Inflammatory macrophage (primary cell): Measurements from ENCODE around the gene COQ3.
A peak's percentile ranks its signal among the peaks of the same experiment; 100 is the strongest.

Source experiments
- DNase-seq, 2 donors: peaks; one replicate each; pipeline ENCODE4 v3.0.0-alpha.2; 2020 to 2022
- total RNA-seq, 18 experiments: gene quantifications; one replicate each; lab custom pipeline; 2026; ENCODE audit warnings: mixed read lengths in 6 of 18, inconsistent platforms in 2 of 18; lab: John Stamatoyannopoulos, UW

The COQ3 gene, protein sequence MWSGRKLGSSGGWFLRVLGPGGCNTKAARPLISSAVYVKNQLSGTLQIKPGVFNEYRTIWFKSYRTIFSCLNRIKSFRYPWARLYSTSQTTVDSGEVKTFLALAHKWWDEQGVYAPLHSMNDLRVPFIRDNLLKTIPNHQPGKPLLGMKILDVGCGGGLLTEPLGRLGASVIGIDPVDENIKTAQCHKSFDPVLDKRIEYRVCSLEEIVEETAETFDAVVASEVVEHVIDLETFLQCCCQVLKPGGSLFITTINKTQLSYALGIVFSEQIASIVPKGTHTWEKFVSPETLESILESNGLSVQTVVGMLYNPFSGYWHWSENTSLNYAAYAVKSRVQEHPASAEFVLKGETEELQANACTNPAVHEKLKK
- 1.1 to 7.8 (median 4.9) reads per million in 18 experiments for total RNA-seq

DNA sequence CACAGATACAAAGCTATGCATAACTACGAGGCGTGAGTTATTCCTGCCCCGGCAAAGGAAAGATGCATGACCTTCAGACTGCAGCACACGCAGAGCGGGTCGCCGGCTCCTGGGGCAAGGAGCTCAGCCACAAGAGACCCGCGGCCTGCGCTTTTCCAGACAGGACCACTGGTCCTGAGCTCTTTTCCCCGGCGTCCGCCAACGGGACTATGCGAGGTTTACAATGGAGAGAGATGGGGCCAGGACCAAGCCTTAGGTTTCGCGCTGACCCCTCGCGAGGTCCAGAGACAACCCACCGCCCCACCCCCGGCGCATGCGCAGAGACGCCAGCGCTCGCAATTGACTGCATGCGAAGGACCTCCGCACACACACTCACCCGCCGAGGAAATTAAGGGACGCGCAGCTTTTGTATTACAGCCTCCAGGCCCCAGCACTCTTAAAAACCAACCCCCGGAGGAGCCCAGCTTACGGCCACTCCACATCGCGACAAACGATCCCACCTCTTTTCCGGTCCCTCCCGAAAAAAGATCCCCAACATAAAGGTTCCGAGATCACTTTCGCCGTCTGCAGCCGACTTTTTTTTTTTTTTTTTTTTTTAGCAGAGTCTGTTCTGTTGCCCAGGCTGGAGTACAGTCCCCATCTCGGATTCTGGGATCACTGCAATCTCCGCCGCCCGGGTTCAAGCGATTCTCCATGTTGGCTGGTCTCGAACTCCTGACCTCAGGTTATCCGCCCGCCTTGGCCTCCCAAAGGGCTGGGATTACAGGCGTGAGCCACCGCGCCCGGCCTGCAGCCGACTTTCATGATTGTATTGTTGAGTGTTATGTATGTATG is at the start of gene COQ3:
TSS of gene COQ3 (minus strand) at position 498 of the 834 bp plus-strand sequence. CDS start at position 482, 16 bp downstream.
- peak; percentile 56 to 58 for DNase-seq

DNA sequence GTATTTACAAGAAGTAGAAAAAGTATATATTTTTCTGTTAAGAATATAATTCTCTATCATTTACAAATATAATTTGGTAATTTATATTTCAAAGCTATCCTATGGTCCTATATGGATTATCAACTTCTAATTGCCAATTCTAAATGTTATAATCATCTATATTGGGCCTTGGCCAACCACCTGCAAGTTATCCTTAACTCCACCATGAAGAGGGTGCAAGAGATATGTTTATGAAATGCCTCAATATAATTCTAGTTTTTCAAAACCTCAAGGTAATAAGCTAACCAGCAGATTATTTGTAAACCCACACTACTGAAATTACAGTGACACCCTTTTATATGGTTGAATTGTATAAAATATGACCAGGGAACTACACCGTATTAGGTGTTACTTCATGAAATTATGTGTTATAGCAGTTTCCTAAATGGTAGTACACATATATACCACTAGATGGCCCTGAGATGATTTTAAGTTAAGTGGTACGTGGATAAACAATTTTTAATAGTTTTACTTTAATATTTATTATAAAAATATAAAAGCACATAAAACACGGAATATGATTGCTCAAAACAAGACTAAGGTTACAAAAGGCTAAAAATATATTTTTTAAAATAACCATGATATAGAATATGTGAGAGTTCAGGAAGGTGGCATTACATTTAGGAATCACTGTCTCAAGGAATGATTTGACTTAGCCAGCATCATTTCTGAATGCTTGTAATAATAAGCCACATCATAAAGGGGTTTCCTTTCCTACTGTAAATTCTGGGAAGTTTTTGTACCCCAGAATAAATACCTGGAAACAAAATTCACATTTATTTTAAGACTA is 40.9 kb upstream of the COQ3 start:
- peak in 1 of 2 donors; percentile 46 for DNase-seq

DNA sequence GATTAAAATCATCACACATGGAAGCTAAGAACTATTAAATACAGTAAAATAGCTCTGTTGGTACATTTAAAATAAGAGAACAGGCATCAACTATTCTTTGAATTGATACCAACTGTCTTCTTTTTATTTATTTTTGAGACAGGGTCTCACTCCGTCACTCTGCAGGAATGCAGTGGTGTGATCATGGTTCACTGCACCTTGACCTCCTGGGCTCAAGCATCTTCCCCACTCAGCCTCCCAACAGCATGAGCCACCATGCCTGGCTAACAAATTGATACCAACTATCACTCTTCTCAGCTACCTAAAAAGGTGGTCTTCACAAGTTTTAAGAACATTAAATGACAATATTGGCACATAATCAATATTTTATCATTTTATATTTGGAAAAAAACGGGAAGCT is 38.9 kb upstream of the COQ3 start:
- DNase-seq = no peak

DNA sequence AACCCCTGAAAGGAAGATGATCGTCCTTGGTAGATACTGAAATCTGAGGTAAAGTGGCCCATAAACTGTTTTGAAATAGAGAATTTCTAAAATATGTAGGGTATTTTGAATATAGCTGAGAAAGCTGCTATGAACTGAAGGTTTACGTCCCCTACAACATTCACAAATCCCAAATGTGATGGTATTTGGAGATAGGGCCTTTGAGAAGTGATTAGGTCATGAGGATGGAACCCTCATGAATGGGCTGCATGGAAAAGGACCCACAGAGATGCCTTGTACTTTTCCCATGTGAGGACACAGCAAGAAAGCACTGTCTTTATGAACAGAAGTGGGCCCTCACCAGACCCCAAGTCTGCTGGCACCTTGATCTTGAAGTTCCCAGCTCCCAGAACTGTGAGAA is 37.9 kb upstream of the COQ3 start:
- no peak for DNase-seq

DNA sequence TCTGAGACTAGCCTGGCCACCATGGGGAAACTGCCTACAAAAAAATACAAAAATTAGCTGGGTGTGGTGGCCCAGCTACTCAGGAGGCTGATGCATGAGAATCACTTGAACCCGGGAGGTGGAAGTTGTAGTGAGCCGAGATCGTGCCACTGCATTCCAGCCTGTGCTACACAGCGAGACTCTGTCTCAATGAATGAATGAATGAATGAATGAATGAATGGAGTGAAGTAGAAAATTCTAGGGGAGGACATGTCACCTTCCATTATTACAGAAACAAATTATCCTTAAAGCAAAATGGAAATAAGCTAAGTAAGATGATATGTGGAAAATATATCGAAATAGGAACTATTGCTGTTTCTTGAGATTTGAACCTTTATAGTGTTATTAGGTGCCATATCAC is 34.0 kb upstream of the COQ3 start:
- no peak for DNase-seq

DNA sequence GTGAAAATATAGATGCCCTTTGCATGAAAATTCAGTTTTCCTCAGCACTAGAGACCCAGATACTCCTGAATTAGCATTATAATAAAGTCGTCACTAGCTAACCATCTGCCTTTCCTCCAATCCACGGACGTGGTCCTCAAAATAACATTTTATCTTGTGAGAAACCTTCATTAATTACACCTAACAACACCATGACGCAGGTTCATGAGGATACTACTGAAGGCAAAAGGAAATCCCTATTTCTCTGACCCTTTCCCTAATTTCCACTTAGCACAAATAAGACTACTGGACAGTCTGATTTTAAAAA is 32.4 kb upstream of the COQ3 start:
- no peak for DNase-seq

DNA sequence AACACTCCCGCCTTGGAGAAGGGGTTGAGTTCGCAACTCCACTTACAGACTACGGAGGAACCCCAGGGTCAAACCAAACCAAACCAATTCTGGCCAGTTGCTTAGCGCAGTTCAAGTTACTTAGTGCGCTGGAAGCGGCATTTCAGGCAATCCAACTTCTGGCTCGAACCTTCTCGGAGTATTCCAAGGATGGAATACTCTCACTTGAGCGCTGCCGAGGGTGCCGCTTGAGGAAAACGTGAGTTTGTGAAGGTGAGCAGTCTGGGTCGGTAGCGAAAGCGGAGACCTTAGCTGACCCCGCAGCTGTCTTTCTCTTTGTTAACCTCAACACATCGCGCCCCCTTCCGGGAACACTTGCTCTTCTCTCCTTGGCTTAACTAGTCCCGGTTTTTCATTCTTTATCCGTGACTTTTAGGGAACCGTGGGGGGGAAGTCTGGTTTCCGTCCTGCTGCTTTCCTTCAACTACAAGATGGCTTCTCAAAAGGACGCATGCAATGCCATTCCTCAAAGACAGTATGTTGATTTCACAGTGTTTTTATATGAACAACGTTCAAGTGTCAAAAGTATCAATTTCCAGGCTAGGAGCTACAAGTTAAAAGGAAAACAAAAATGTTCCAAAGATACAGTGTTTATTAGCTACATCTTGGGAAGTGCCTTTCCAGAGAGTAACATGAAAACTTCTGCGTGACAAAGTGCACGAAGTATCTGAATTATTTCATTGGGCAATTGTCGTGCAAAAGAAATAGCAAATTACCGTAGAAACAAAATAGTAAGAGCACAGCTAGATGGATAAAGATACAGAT is 31.9 kb upstream of the COQ3 start:
- DNase-seq = peak; percentile 85 to 89

DNA sequence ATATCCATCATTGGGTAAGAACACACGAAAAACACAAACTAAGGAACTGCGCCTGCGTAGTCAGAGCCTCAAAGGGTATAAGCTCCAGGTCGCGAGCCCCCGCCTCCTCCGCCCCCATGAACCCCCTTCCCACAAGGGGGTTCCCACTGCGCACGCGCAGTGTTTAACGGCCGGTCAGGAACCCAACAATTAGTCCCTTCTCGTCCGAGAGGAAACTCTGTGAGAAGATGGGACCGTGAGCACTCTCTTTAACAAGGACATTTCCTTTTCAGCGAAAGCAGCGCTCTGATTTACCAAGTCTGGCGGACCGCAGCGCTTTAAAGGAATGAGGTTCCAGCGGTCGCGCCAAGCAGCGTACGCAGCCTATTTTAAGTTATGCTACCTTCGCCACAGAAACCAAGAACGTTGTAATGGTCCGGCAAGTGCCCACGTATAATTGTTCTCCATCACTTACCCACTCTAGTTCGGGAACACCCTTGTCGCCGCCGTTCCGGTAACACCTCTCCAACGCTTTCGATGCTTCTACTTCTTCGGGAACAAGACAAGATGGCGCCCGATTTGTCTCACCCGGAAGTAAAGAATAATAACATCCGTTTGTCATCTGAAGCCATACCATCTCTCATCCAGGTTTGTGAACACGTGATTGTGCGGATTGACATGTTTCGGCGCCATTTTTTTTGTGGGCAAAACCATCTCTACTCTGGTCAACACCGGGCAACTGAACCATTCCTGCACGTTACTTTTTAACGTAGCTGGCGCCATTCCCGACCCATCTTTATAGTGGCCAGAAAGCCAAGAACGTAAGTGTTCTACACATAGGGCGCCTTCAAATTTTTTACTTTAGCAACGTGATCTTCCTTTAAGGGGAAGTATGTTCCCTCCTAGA is 31.0 kb upstream of the COQ3 start, which contains the start of gene PNISR:
TSS of gene PNISR (minus strand) at position 548 of the 886 bp plus-strand sequence. CDS start 10,649 bp downstream, outside the sequence.
- DNase-seq = peak; percentile 96 to 97

DNA sequence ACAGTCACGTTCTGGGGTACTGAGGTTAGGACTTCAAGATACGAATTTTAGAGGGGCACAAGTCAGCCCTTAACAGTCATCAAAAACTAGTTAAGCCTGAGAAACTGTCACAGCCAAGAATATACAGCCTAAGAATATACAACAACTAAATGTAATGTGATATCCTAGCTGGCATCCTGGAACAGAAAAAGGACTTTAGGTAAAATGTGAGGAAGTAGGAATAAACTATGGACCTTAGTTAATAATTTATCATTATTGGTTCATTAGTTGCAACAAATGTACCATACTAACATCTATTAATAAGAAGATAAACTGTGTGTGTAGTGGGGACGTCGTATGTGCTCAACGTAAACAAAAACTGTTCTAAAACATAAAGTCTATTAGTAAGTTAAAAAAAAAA is 30.0 kb upstream of the COQ3 start:
- no peak for DNase-seq

DNA sequence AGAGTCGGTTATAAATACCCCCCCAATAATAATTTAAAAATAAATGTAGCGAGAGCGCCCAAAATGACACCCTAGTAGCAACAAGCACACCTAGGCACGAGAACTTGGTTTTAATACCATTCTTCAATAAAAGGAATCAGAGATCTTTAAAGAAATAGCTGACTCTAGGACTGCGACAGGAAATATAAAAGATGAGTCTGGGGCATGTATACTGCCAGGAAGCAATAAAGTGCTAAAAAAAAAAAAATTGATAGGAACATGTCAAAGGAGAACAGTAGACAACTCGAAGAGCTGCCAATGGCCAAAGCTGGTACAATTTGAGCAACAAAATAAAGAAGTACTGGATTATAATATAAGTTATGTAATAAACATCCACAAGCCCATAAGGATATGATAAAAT is 28.9 kb upstream of the COQ3 start:
- no peak for DNase-seq

DNA sequence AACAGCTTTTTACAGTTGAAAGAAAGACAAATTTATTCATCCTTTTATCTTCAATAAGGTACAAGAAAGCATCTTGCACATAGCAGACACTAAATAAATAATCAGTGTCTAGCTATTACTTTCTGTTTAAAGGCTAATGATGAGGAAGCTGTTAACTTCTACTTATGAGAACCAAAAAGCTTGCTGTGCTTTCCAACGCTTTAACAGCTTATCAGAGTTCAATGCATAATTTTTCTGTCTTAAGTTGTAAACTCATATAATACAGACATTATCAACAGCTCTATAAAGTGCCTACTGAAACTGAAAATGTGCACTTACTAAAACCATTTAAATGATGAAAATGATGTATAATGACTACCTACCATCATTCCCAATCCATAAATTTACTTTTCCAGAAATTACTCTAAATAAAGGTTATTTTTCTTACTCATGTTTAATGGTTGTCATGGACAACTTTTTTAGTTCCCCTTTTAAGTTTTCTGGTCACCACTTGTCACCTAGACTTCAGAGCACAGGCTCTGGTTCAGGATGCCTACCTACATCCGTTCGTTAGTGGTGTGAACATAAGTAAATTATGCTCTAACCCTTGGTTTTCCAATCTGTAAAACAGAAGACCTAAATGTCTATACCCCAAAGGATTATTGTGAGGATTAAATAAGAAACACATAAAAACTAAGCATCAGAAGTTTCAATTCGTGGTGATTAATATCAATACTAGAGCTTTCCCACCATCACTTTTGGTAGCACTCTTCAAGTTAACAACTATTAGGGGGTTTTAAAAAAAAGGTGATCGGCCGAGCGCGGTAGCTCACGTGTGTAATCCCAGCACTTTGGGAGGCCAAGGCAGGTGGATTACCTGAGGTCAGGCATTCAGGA is 23.1 kb upstream of the COQ3 start:
- no peak for DNase-seq

DNA sequence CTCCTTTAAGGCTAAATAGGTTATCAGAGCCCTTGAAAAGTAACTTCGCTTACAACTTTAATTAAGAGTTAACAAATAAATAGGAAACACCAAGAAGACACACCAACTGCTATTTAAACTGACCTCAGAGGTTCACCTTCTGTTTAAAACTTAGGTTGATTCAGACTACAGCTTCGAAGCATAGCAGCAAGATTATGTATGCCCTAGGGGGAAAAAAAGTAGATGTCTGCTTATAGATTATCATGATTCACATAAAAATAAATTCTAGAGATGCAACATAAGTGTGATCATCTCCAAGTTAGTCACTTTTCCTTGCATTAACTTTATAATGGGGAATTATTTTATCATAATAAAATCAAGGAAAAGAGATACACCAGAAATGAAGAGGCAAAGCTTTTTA is 22.2 kb upstream of the COQ3 start:
- no peak for DNase-seq

DNA sequence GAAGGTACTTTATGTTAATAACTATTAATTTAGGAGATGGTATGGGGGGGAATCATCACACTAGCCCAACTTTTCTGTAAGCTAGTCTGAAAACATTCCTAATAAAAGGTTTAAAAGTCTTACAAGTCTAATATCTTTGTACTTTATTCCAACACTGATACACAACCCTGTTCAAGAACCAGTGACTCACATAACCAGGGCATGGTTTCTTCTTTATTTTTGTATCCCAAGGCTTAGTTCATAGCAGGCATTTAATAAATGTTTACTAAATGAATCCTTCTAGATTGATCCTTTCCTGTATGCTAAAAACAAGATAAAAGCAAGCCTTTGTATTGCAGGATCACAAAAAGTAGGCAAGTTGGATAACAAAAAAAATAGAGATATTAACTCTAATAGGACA is 21.5 kb upstream of the COQ3 start:
- no peak for DNase-seq

DNA sequence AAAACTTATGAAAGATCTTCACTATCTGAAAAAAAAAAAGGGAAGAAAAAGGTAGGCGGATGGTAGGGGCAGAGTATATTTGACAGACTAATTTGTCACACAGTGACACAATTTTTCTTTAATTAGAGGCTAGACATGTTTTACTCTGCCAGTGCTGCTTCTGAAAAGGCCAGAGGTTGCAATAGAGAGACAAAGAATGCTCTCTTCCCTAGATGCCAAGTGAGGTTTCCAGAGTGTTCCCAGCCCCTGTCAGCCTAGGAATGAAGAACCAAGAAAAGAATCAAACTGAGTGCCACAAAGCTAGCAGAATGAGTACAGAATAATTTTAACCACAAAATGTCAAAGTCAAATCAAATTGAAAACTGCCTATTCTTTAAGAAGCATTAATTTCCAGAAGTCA is 18.1 kb upstream of the COQ3 start:
- DNase-seq = no peak

DNA sequence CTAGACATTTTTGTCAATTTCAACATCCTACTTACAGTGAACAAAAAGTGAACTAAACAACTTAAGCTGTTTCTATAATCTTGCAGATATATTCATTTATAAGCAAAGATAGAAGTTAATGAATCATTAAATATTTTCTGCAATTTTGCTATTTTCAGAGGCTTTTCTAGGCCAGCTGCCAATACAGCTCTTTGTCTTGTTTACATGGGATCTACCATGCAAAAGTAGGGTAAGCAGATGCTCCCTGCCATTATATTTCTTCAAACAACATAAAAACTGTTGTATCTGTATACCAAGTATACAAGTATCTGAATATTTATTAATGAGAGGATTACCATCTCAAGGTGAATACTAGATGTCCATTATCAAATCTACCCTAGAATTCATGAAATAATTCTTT is 15.7 kb upstream of the COQ3 start:
- DNase-seq = no peak

DNA sequence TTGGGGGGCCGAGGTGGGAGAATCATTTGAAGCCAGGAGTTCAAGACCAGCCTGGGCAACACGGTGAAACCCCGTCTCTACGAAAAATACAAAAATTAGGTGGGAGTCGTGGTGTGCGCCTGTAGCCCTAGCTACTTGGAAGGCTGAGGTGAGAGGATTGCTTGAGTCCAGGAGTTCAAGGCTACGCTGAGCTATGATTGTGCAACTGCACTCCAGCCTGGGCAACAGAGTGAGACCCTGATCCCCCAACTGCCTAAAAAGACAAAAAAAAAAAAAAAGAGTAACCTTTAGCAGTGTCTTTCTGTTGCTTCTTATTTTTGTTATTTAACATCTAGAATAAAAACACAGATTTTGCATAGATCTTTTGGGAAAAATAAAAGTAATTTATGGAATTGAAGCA is 13.1 kb upstream of the COQ3 start:
- DNase-seq = no peak

DNA sequence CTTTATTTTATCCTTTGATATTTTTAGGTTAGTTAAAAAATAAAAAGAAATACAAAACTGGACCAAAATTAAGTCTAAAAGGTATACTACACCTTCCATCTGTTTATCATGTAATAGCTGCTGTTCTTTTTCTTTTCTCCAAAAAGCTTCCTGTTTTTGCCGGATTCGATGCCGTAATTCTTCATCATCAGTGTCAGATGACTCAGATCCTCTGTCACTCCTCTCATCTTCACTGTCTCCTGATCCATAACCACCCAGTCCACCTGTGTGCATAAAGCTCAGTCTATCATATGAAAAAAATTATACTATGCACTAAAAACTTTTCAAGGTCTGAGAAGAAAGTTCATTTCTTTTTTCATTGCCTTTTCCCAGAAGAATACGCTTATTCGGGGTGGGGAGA is 8.5 kb upstream of the COQ3 start:
- peak; percentile 49 to 51 for DNase-seq

DNA sequence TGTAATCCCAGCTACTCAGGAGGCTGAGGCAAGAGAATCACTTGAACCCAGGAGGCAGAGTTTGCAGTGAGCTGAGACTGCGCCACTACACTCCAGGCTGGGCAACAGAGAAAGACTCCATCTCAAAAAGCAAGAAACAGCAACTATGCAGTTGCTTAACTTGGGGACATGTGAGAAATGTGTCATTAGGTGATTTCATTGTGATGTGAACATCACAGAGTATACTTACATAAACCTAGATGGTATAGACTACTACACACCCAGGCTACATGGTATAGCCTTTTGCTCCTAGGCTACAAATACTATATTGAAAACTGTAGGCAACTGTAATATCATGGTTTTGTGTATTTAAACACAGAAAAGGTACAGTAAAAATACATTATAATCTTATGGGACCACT is 3.3 kb upstream of the COQ3 start:
- DNase-seq = peak; percentile 38 to 45

DNA sequence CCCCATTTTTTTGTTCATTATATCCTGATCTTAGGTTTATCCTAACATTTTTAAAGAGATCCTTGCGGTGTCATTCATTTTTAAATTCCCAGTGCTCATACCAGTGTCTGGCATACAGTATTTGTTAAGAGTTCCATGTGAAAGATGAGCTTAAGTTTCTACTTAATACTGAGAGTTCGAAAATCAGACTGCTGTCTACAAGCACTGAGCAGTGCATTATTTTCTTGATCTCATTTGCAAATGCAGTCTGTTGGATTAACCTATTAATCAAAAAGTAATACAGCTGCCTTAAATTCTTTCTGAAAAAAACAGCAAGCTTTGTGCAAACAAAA is 663 bp downstream of the COQ3 start:
- no peak for DNase-seq

DNA sequence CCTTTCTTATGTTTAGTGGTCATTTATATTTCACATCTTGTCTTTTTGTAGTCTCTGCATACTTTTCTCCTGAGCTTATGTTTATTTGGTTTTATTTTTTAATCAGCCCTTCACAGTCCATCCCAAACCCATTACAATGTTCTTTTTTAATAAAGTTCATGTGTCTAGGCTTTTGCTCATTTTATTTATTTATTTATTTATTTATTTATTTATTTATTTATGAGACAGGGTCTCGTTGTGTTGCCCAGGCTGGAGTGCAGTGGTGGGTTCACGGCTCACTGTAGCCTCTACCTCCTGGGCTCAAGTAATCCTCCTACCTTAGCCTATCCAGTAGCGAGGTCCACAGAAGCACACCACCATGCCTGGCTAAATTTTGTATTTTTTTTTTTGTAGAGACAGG is 3.1 kb downstream of the COQ3 start:
- no peak for DNase-seq
